IPS-NIHi7 (cell line): ENCODE data around the gene PET100.

ENCODE experiments used
- DNase-seq: peaks from one replicate; pipeline ENCODE4 v3.0.0; 2012; ENCODE audit warnings: mixed read lengths; ENCODE audit errors: extremely low spot score

PET100 gene

DNA sequence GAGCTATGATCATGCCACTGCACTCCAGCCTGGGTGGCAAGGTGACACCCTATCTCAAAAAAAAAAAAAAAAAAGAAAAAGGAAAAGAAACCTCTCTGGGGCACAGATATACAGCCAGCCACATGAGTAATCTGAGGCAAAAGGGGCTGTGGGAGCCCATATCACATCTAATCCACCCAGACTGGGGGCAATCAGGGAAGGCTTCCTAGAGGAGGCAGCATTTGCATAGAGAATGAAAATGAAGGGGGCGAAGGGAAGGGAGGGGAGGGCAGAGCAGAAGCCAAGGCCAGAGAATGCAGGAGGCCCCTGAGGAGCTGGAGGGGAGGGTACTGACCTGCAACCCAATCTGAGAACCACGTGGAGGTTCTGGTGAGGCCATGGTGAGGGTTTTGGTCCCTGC is 20.6 kb downstream of the PET100 start:
- DNase-seq, result no peak

DNA sequence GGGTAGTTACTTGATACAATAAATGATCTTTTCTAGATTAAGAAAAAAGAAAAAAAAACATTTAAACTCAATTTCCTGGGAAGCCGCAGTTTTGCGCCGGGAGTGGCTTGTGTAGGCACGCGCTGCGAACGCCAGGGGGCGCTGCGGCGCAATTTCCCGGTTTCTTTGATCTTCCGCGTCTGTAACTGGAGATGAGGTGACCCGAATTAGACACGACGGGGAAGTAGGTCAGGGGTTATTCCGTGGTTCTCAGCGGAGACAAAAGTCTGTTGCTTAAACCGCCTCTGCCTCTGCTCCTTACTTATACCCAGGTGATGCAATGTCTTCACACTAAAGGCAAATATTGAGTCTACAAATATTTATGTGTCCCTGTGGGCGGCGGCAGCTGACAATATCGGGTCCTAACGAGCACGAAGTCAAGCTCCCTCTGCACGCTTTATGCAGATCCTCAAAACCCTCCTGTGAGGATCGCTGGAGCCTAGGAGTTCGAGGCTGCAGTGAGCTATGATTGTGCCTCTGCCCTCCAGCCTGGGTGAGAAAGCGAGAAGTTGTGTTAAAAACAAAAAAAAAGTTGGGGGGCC is 22.6 kb downstream of the PET100 start:
- peak; percentile 91 for DNase-seq

DNA sequence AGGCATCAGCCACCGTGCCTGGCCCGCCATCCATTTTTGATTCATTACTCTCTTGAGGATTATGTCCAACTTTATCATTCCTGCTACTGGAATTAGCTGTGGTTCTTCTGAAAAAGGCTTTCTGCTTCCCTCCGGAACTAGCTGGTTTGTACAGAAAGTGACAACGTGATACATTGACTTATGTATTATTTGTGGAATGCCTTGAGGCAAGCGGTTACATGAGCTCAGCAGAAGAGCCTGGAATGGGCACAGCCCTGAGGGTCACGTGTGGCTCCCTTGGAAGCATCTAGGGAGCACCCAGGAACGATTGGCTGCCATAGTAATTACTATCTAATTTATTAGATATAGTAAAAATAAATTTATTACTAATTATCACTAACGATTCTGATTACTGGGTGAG is 24.8 kb downstream of the PET100 start:
- no peak for DNase-seq

DNA sequence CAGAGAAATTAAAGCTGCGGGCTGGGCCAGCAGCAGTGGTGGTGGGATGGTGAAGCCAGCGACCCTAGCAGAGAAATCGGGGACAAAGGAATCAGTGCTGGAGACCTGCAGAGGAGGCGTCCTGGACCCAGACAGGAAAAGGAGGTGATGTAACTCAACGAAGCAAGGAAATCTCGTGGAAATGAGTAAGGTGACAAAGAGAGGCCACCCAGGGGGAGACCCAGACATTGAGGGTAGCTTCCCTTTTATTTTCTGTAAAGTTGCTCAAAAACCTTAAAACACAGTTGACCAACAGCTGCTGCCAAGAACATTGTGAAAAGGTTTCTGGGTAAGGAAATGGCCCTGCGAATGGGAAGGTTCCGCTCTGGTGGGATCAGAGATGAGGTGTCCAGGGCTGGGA is 26.0 kb downstream of the PET100 start:
- no peak for DNase-seq

DNA sequence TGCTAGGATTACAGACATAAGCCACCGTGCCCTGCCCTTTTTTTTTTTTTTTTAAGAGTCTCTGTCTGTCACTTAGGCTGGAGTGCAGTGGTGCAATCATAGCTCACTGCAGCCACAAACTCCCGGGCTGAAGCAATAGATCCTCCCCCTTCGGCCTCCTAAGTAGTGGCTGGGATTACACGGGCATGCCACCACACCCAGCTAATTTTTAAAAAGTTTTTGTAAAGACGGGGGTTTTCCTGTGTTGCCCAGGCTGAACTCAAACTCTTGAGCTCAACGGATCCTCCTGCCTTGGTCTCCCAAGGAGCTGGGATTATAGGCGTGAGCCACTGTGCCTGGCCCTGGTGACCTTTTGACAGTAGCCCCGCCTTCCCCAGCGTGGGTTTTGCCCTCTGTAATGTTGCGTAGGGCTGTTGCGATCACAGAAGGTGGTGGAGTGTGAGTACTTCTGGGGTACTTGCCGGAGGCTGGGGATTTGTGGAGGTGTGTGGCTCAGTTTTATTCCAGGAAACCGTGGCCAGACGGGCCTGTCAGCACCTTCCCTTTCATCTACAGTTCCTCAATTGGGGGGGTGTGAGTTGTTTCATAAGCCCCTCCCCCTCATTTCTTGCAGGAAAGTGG is 27.6 kb downstream of the PET100 start:
- no peak for DNase-seq

DNA sequence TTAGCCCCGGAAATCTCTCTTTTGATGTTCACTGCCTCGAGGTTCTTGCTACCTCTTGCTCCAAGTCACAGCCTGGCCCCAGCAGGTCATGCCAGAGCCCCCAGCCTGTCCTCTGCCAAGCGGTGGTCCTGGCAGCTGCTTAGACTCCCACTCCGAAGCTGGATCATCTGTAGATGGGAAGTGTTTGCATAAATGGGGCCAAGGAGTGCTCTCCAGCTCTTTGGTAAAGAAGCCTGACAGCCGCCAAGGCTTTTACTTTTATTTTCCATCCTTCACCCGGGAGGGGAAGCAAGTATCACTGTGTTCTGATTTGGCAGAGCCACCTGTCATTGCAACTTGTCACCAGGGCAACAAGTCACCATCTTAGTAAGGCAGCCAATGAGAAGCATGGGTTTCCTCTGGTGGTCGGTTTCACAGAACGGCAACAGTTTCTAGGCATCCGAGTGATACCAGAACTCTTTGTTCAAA is 28.7 kb downstream of the PET100 start:
- DNase-seq, result no peak

DNA sequence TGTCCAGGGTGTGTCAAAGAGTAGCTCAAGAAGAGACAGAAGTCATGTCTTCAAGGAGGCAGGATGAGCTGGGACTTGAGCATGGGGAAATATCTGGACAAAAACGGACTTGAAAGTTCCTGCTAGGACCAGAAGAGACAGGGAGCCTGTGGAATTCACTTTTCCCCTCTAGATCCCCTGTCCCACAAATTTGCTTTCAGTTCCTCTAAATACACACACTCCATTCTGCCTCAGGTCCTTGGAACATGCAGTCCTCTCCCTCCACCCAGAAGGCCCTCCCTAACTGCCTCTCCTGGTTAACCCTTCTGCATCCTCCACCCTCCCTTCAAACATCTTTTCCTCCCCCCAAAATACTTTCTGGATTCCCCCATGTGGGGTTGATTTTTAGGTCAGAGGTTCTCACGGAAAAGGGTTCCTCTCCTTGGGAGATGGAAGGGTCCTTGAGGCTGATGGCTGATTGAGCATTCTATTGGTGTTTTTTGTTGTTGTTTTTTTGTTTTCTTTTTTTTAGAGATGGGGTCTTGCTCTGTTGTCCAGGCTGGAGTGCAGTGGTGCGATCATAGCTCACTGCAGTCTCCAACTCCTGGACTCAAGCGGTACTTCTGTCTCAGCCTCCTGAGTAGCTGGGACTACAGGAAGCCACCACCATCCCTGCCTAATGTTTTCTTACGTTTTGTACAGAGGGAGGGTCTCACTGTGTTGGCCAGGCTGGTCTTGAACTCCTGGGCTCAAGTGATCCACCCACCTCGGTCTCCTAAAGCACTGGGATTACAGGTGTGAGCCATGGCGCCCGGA is 32.3 kb downstream of the PET100 start:
- no peak for DNase-seq

- DNase-seq, result no peak
These were observed 33.1 kb downstream of the PET100 start for GRCh38 chr19:7662657-7663056.

DNA sequence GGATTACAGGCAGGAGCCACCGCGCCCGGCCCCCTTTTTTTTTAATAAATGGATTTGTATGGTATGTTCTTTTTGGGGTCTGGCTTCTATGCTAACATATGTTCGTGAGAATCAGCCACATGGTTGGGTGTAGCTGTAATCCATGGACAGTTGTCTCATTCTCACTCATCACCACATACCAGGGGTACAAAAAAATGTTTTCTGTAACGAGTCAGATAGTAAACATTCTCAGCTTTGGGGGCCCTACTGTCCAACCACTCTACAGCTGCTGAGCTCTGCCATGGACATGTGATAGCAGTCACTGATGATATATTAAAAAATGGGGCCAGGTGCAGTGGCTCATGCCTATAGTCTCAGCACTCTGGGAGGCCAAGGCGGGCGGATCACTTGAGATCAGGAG is 34.1 kb downstream of the PET100 start:
- DNase-seq, result no peak

DNA sequence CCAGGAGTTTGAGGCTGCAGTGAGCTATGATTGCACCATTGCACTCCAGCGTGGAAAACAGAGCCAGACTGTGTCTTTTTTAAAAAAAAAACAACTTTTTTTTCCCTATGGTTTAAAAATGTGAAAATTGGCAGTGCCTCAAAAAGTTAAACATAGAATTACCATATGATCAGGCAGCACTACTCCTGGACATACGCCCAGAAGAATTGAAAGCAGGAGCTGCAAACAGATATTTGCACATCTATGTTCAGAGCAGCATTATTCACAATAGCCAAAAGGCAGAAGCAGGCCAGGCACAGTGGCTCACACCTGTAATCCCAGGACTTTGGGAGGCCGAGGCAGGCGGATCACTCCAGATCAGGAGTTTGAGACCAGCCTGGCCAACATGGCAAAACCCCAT is 35.5 kb downstream of the PET100 start:
- DNase-seq, result no peak

DNA sequence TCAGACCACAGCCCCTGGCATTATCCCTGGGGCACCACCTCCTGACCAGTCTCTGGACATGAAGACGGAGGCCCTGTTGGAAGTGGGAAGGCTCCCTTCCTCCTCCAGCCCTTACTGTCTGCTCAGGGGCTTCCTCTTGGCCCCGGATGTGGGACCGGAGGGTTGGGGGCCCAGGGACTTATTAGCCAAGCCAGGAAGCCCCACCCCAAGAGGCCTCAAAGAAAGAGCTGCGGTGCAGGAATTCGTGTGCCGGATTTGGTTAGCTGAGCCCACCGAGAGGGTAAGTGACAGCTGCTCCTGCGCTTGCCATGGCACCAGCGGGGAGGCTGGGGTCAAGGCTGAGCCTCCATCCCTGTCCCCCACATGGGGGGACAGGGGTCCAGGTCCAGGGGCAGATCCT is 39.2 kb downstream of the PET100 start, which contains the start of gene RETN:
RETN (plus strand) TSS at position 208 of the 400 bp plus-strand sequence. CDS start 278 bp downstream, outside the sequence.
- DNase-seq, result no peak

- no peak for DNase-seq
These were observed 40.0 kb downstream of the PET100 start for GRCh38 chr19:7669641-7670040.

GRCh38 chr19:7670150-7670783 is 40.7 kb downstream of the PET100 start:
- DNase-seq, result peak; percentile 73

GRCh38 chr19:7670790-7671189 is 41.2 kb downstream of the PET100 start:
- DNase-seq, result no peak

- DNase-seq, result no peak
These were observed 42.9 kb downstream of the PET100 start for GRCh38 chr19:7672522-7672921.

GRCh38 chr19:7674010-7675005 is 44.7 kb downstream of the PET100 start:
- DNase-seq, result peak; percentile 84

DNA sequence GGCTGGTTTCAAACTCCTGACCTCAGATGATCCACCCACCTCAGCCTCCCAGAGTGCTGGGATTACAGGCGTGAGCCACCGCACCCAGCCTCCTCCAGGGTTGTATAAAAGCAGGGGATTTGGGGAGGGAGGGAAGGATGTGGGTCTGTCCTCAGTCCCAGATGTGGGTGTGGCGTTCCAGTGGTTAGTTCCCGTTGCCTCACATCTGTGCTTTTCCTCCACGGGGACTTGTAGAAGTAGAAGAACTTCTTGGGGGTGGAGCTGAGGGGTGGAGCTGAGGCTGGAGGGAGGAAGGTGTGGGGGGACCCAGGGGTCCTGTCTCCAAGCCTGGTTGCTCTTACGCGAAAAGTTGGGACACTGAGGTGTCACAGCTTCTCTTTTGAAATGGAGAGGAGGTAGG is 46.8 kb downstream of the PET100 start:
- no peak for DNase-seq

DNA sequence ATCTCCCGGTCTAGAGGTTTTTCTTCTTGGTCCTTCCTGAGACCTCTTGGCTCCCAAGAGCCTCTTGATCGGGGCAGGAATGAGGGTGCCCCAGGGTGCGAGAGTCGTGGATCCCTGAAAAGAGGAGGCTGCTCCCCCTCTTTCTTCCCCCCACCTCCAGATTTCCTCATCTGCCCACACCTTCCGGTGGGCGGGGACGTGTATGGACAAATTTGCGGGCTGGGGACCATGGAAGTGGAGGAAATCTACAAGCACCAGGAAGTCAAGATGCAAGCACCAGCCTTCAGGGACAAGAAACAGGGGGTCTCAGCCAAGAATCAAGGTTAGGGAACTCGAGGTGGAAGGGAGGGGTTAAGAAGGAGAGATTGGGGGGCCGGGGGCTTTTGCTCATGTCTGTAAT is 47.3 kb downstream of the PET100 start, which contains the start of gene MCEMP1:
MCEMP1 (plus strand) TSS at position 237 of the 400 bp plus-strand sequence; CDS start at position 268, 31 bp downstream.
- DNase-seq, result no peak

GRCh38 chr19:7677669-7678311 is 48.2 kb downstream of the PET100 start:
- no peak for DNase-seq

DNA sequence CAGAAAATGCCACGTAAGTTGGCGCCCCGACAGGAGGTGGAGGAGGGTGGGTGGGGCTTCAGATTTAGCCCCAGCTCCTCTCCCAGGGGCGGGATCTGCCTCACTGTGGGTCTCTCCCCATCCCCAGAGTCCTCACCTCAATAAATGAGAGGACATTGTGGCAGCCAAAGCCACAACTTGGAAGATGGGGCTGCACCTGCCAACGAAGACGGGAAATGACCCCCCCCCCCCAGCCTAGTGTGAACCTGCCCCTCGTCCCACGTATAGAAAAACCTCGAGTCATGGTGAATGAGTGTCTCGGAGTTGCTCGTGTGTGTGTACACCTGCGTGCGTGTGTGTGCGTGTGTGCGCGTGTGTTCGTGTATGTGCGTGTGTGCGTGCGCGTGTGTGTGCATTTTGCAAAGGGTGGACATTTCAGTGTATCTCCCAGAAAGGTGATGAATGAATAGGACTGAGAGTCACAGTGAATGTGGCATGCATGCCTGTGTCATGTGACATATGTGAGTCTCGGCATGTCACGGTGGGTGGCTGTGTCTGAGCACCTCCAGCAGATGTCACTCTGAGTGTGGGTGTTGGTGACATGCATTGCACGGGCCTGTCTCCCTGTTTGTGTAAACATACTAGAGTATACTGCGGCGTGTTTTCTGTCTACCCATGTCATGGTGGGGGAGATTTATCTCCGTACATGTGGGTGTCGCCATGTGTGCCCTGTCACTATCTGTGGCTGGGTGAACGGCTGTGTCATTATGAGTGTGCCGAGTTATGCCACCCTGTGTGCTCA is 49.6 kb downstream of the PET100 start:
- DNase-seq, result no peak
